HEK293T (cell line): ENCODE data around the gene CACNA1S.

Experiments used
- BHLHE40 ChIP-seq: fragments of 450-650 bp; IDR thresholded peaks from 2 replicates; pipeline ENCODE4 v1.6.1; 2016; ENCODE audit warnings: mild to moderate bottlenecking, moderate library complexity, borderline replicate concordance
- FOXA1 ChIP-seq: fragments of 450-650 bp; IDR thresholded peaks from 2 replicates; pipeline ENCODE4 v1.6.1; 2016; ENCODE audit warnings: mild to moderate bottlenecking
- L3MBTL2 ChIP-seq: fragments of 450-650 bp; conservative IDR thresholded peaks from 2 replicates; pipeline ENCODE4 v1.6.1; 2016; ENCODE audit warnings: mild to moderate bottlenecking
- NFRKB ChIP-seq: fragments of 450-650 bp; IDR thresholded peaks from 2 replicates; pipeline ENCODE4 v1.6.1; 2016; ENCODE audit warnings: mild to moderate bottlenecking, moderate library complexity
- SP1 ChIP-seq: fragments of 450-650 bp; IDR thresholded peaks from 2 replicates; pipeline ENCODE4 v1.6.1; 2017

GRCh38 chr1:201119206-201120197, 7.3 kb upstream of the CACNA1S start:
- no peak for TF ChIP-seq FOXA1
- TF ChIP-seq BHLHE40, result no peak
- no peak for TF ChIP-seq SP1
- no peak for TF ChIP-seq L3MBTL2
- no peak for TF ChIP-seq NFRKB
